H1 (cell line): ENCODE data around the gene BCAS1.

Experiments used
- BRCA1 ChIP-seq: IDR thresholded peaks from 2 replicates; pipeline ENCODE4 v1.6.1; 2012; ENCODE audit warnings: low read depth, low read length, improper control_type of control experiment
- CEBPB ChIP-seq: IDR thresholded peaks from 2 replicates; pipeline ENCODE4 v1.6.1; 2012; ENCODE audit warnings: low read depth, low read length
- CREB1 ChIP-seq: IDR thresholded peaks from 2 replicates; pipeline ENCODE4 v1.6.1; 2012; ENCODE audit warnings: inconsistent platforms
- HDAC2 ChIP-seq, 2 experiments: fragments of 300-600 bp in 1 of 2; sonication (generic) in 1 of 2; IDR thresholded peaks; 2 replicates each; pipeline ENCODE4 v1.6.1; 2011 to 2012; ENCODE audit warnings: low read depth in 2 of 2, low read length in 2 of 2, mild to moderate bottlenecking in 2 of 2, moderate library complexity in 2 of 2, borderline replicate concordance in 1 of 2, inconsistent platforms in 1 of 2
- KDM1A ChIP-seq: fragments of 200-600, 300-600 bp; sonication (generic); IDR thresholded peaks from 2 replicates; pipeline ENCODE4 v1.7.1; 2016; ENCODE audit warnings: mild to moderate bottlenecking, low read length, borderline replicate concordance
- POLR2A ChIP-seq, 2 experiments: IDR thresholded peaks; 1 replicate in 1 of 2; 2 replicates in 1 of 2; pipeline ENCODE4 v1.6.1; 2011; ENCODE audit warnings: low read depth in 2 of 2, low read length in 2 of 2, mild to moderate bottlenecking in 2 of 2; ENCODE audit errors: control extremely low read depth in 1 of 2

- no peak for TF ChIP-seq BRCA1
- no peak for TF ChIP-seq HDAC2 (IDR thresholded peaks at IDR 0.05; ENCODE audit: borderline replicate concordance in 1 of 2, low read depth in 2 of 2, low read length in 2 of 2)
- TF ChIP-seq CEBPB = no peak
- TF ChIP-seq KDM1A = no peak
- no peak for TF ChIP-seq CREB1
- TF ChIP-seq POLR2A (IDR thresholded peaks at IDR 0.05; ENCODE audit: control extremely low read depth in 1 of 2, low read depth in 2 of 2, low read length in 2 of 2) = no peak
Observed at GRCh38 chr20:54040531-54040930, 29.9 kb downstream of the BCAS1 start.
